Spleen (tissue), 7 donors: ENCODE results near the gene TNN.

Experiments used
- CTCF ChIP-seq, 11 experiments: fragments of 200-600 bp in 7 of 11; fragments of 450-650 bp in 4 of 11; sonication (generic) in 4 of 11; IDR thresholded peaks in 8 of 11; conservative IDR thresholded peaks in 3 of 11; 1 replicate in 7 of 11; 2 replicates in 4 of 11; pipeline versions ENCODE4 v1.4.0 to v1.8.0; 2016 to 2021; ENCODE audit warnings: antibody characterized with exemption in 11 of 11, inconsistent platforms in 4 of 11, mild to moderate bottlenecking in 1 of 11
- POLR2AphosphoS5 ChIP-seq, 3 donors: sonication (generic); formaldehyde crosslinking; IDR thresholded peaks; one replicate each; pipeline ENCODE4 v1.5.1; 2017; ENCODE audit warnings: antibody characterized with exemption in 3 of 3
- donor health status: DM: no; HTN: no; CAD: no; lungs with moderate emphysema.
- donor health status: DM: no; HTN: no; CAD: no.
- donor health status: DM: no; HTN: no; CAD: no.

- no peak for TF ChIP-seq POLR2AphosphoS5 (IDR thresholded peaks at IDR 0.05)
- TF ChIP-seq CTCF (IDR thresholded peaks at IDR 0.05 in 8 of 11, conservative IDR thresholded peaks at IDR 0.05 in 3 of 11): no peak
These were observed 103.6 kb downstream of the TNN start for GRCh38 chr1:175171036-175171913.
